KOPT-K1 (cell line): ENCODE data around the gene TNNT3.
A peak's percentile ranks its signal among the peaks of the same experiment; 100 is the strongest.

Source experiments
- H3K27ac ChIP-seq: fragments of 200-600 bp; sonication (generic); 2 replicates; pipeline ENCODE4 v1.5.1; 2016; ENCODE audit warnings: antibody characterized with exemption, mild to moderate bottlenecking, low read depth, low read length; ENCODE audit not compliant: poor library complexity, severe bottlenecking
- H3K36me3 ChIP-seq: fragments of 200-600 bp; sonication (generic); 2 replicates; pipeline ENCODE4 v1.5.1; 2017; ENCODE audit warnings: antibody characterized with exemption, mild to moderate bottlenecking, low read length, moderate library complexity; ENCODE audit not compliant: insufficient read depth
- H3K9me3 ChIP-seq: fragments of 200-600 bp; sonication (generic); 2 replicates; pipeline ENCODE4 v1.5.1; 2017; ENCODE audit warnings: antibody characterized with exemption, low read length, mild to moderate bottlenecking; ENCODE audit not compliant: insufficient read depth, poor library complexity, severe bottlenecking

TNNT3 gene

DNA sequence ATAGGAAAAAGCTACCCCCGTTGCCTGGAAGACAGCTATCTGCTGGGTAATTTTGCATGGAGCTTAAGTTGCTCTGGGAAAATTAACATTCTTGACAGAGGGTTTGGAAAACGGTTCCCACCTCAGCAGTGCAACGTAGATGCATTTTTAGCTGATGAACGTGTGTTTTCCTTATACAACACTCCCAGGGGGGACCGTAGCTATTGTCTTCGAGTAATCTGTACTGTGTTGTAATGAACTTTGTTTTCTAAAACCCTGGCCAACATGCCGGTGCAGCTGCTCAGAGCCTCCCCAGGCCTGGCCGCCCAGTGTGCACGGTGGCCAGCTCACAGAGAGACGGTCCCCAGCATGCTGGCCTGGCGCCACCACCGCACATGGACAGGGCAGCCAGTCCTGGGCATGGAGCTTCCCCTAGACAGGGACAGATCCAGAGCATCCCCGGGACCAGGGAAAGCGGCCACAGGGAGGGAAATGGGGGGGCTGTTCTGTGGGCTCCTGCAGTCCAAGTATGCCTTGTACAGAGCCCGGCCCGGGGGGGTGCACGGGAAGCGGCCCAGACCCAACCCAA lies 2.2 kb downstream of the TNNT3 start:
- Histone ChIP-seq H3K9me3 (no peaks in the 10 kb centered on the region), H3K27ac (no peak overlapping the region), H3K36me3 (no peaks in the 10 kb centered on the region)

DNA sequence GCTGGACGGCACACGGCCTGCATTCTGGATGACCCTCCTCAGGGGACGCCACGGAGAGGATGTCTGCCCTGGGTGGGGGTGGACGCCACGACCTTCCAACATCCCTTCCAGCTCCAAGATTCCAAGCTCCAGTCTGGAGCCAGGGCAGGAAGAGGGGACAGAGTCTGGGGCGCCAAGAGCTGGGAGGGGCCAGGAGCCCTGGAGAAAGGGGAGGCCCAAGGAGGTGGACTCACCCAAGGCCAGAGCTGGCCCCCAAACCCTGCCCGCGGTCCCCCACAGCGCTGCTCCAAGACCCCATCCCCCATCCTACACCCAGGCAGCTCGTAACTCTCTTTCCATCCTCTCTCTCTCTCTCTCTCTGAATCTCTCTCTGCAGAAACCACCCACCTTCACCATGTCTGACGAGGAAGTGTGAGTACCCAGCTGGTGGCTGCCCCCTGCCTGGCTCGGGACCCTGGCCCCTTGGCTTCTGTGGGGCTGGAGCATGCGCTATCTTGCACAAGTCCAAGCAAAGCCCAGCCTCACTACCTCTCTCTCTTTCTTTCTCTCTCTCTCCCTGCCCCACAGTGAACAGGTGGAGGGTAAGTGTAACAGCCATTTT lies 3.1 kb downstream of the TNNT3 start:
- Histone ChIP-seq H3K27ac (peak overlapping the region; percentile 60), H3K36me3 (no peaks in the 10 kb centered on the region), H3K9me3 (no peaks in the 10 kb centered on the region)

DNA sequence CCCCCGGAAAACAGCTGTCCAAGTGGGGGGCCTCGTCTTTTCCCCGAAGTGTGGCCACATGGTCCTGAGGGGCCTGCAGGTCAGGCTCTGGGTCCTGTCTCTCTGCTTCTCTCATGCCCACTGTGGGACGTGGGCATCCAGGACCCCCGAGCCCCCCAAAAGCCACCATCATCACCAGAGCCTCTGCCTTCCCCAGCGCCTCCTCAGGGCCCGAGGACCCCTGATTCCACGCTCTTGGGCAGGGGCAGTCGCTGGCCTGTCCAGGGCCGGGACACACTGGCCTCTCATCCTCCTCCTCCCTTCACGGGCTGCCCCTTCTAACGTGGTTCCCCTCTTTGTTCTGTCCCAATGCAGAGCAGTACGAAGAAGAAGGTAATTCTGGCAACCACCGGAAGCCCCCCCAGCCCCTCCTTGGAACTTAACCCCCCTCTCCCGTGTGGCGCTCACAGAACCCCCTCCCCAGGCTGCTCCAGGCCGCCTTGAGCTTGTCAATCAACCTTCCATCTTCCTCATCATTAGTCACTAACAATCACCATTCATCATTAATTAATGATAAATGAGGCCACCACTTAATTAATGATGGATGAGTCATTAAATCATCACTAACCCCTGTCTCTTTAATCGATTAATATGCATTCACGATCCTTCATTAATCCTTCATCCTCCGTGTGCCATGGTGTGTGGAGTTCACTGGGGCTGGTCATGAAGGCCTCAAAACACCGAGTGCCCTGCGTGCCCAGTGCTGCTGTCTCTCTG lies 3.9 kb downstream of the TNNT3 start:
- no peaks in the 10 kb centered on the region for H3K36me3 ChIP-seq
- peak overlapping the region; percentile 60 for H3K27ac ChIP-seq
- no peaks in the 10 kb centered on the region for H3K9me3 ChIP-seq

- H3K27ac ChIP-seq: peak overlapping the region; percentile 17
- H3K36me3 ChIP-seq: no peaks in the 10 kb centered on the region
- no peaks in the 10 kb centered on the region for H3K9me3 ChIP-seq
Observed at GRCh38 chr11:1924181-1924580, 4.7 kb downstream of the TNNT3 start.

DNA sequence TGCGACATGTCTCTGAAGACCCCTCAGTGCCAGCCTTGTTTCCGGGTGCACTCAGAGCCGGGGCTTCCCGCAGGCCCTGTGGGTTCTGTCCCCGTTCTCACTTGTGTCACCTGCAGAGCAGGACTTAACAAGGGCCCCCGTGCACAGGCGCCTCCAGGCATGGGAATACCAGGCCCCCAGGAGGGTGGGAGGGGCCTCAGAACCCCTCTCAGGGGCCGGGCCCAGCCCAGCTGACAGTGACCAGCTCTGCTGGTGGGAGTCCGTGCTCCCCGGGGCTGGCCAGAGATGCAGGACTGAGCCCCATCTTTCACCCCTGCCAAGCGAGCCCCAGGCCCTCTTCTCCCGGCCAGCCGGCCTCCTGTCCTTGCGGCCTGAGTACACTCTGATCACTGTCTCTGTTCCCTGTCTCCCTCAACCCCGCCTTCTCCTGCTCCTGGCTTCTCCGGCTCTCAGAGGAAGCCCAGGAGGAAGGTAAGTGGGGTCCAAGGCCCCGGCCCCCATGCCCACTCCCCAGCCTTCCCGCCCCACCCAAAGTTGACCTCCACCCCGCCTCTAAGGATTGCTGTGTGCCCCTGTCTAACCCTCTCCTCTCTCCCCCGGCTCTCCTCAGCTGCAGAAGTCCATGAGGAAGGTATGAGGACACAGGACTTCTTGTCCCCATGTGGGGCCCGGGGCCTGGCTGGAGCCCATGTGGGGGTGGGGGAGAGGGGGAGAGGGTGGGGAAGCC lies 5.3 kb downstream of the TNNT3 start:
- Histone ChIP-seq H3K36me3 (no peaks in the 10 kb centered on the region), H3K27ac (peak overlapping the region; percentile 17), H3K9me3 (no peaks in the 10 kb centered on the region)

DNA sequence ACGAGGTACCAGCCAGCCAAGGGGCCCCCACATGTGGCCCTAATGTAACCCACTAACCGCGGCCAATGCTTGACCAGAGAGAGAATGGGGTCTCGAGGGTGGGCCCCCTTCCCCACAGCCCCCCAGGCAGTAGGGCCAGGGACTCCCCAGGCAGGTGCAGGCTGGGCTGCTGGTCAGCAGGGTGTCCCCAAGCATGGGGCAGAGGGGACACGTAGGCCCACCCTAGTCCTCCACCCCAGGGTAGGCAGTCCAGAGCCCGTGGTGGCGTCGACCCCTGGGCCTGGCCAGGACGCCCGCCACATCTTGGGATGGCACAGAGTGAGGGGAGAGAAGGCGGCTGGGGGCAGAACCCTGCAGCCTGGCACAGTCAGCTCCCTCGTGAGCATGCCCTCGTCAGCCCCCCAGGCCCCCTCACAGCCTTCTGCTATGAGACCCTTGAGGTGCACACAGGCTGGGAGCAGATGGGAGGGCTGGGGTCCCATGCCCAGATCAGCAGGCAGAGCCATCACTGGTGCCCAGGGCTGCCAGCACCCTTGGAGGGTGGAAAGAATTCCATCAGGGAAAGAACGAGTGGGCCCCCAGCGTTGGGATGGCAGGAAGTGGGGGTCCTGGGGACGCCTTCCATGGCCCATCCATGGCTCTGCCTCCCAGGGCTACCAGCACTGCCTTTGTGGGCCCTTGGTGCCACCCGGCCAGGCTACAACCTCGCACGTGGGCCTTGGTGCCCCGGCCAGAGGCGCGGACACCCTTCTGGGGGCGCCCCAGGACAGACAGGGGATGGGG lies 6.1 kb downstream of the TNNT3 start:
- no peaks in the 10 kb centered on the region for H3K9me3 ChIP-seq
- H3K27ac ChIP-seq: no peak overlapping the region
- no peaks in the 10 kb centered on the region for H3K36me3 ChIP-seq

- no peaks in the 10 kb centered on the region for H3K9me3 ChIP-seq
- no peaks in the 10 kb centered on the region for H3K36me3 ChIP-seq
- H3K27ac ChIP-seq: no peak overlapping the region
Observed at GRCh38 chr11:1926156-1927025, 6.9 kb downstream of the TNNT3 start.

DNA sequence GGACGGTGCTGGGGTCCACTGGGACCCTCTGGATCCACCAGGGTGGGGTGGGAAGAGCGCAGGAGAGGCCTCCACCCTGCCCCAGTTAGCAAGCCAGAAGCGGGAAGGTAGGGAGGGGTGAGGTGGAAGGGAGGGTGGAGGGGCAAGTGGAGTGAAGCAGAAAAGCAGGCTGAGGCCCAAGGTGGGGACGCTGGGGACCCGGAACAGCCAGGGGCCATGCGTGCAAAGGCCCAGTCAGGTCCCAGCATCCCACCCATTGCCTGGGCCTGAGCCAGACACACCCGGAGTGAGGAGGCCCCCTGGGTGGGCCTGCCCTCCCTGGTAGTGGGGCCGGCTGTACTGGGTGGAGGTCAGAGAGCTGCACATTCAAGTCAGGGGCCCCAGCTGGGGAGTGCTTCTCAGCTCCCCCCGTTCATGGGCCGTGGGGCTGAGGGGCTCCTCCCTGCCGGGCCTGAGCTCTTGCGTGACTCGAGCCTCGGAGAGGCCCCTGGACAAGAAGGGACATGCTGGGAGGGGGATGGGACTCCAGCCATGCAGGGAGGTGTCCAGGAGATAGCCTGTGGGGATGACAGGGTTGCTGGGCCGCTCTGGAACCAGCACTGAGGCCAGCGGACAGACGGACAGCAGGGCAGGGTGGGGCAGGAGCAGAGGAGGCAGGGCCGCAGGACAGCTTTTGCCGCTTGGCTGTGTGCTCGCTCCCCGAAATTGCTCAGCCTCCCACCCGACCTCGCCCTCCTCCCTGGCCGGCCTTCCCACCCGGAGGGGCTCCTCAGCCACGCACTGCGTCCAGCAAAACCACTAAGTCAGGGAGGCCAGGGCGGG lies 7.7 kb downstream of the TNNT3 start:
- no peaks in the 10 kb centered on the region for H3K36me3 ChIP-seq
- H3K9me3 ChIP-seq: no peaks in the 10 kb centered on the region
- no peak overlapping the region for H3K27ac ChIP-seq

DNA sequence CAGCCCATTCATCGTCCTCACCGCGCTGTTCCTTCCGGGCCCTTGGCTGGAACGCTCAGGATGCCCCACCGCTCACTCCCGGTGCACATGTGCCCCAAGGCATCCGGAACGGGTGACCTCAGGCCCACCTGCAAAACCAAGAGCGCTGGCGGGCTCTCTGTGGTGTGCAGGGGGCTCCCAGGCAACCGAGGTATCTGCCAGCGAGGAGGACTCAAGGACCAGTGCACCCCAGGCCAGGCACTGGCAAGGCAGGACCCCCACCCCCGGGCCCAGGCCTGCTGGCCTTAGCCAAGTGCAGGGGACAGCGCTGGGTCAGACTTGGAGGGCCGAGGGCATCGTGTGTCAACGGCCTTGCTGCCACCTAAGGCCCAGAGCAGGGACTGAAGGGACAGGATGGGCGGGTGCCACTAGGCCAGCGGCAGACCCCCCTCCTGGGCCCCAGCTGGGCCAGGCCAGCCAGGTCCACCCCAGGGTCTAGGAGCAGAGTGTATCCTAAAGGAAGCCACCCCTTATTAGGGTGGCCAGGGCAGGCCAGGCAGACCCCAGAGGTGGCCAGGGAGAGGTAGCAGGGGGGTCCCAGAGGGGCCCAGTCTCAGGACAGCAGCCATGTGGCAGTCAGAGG lies 8.5 kb downstream of the TNNT3 start:
- no peaks in the 10 kb centered on the region for H3K9me3 ChIP-seq
- no peaks in the 10 kb centered on the region for H3K36me3 ChIP-seq
- no peak overlapping the region for H3K27ac ChIP-seq

- H3K36me3 ChIP-seq: no peaks in the 10 kb centered on the region
- no peaks in the 10 kb centered on the region for H3K9me3 ChIP-seq
- no peak overlapping the region for H3K27ac ChIP-seq
Observed at GRCh38 chr11:1928470-1928890, 9.0 kb downstream of the TNNT3 start.

- Histone ChIP-seq H3K9me3 (no peaks in the 10 kb centered on the region), H3K27ac (no peak overlapping the region), H3K36me3 (no peaks in the 10 kb centered on the region)
Observed at GRCh38 chr11:1928891-1929541, 9.5 kb downstream of the TNNT3 start.

- no peaks in the 10 kb centered on the region for H3K9me3 ChIP-seq
- H3K36me3 ChIP-seq: no peaks in the 10 kb centered on the region
- H3K27ac ChIP-seq: no peak overlapping the region
Observed at GRCh38 chr11:1929621-1930461, 10.3 kb downstream of the TNNT3 start.
